Kidney epithelial cell (primary cell): ENCODE data around the gene RIPK4. TPM values are rescaled to one million over a fixed set of nuclear protein-coding genes. Genes with fewer than 3 reads are reported as not detected.

Experiments used
- DNase-seq: peaks from one replicate; pipeline ENCODE4 v3.0.0-alpha.2; 2010; ENCODE audit warnings: low read depth
- H3K27me3 ChIP-seq: 2 replicates; pipeline ENCODE4 v1.6.0; 2011; ENCODE audit warnings: low read length; ENCODE audit not compliant: control insufficient read depth, insufficient read depth
- H3K36me3 ChIP-seq: 2 replicates; pipeline ENCODE4 v1.5.1; 2011; ENCODE audit warnings: low read length; ENCODE audit not compliant: control insufficient read depth, insufficient read depth
- H3K4me3 ChIP-seq: 2 replicates; pipeline ENCODE4 v1.5.1; 2011; ENCODE audit warnings: low read depth, mild to moderate bottlenecking, control low read depth, low read length
- CTCF ChIP-seq: IDR thresholded peaks from 2 replicates; pipeline ENCODE4 v1.5.1; 2011; ENCODE audit warnings: mild to moderate bottlenecking, moderate library complexity, low read length, control low read depth, inconsistent platforms; ENCODE audit not compliant: insufficient read depth, poor library complexity, severe bottlenecking
- total RNA-seq: library from RNA; depleted of rRNA; stranded (reverse); fragments of >200 nt; gene quantifications from 2 replicates; pipeline ENCODE4 v1.2.3, GENCODE V29; 2015

RIPK4 gene
- total RNA-seq, 1 donor from 2014 or later, result 17.6 TPM

- no peaks in the 10 kb centered on the region for H3K27me3 ChIP-seq
- no peak for TF ChIP-seq CTCF
- peaks cover 7% of the 10 kb centered on the region for H3K36me3 ChIP-seq
- H3K4me3 ChIP-seq, result no peak overlapping the region
- no peak for DNase-seq
These were observed 25.4 kb downstream of the RIPK4 start for GRCh38 chr21:41741253-41742072.

- Histone ChIP-seq H3K36me3 (peaks cover 7% of the 10 kb centered on the region), H3K27me3 (no peaks in the 10 kb centered on the region), H3K4me3 (no peak overlapping the region)
- DNase-seq, result no peak
- TF ChIP-seq CTCF, result no peak
These were observed 26.1 kb downstream of the RIPK4 start for GRCh38 chr21:41740604-41741252.

GRCh38 chr21:41739936-41740335, 26.9 kb downstream of the RIPK4 start:
- Histone ChIP-seq H3K36me3 (peaks cover 7% of the 10 kb centered on the region), H3K27me3 (no peaks in the 10 kb centered on the region), H3K4me3 (no peak overlapping the region)
- no peak for TF ChIP-seq CTCF
- no peak for DNase-seq

GRCh38 chr21:41739011-41739410, 27.8 kb downstream of the RIPK4 start:
- TF ChIP-seq CTCF, result no peak
- DNase-seq, result no peak
- Histone ChIP-seq H3K4me3 (no peak overlapping the region), H3K36me3 (peaks cover 7% of the 10 kb centered on the region), H3K27me3 (no peaks in the 10 kb centered on the region)

GRCh38 chr21:41737651-41738324, 29.1 kb downstream of the RIPK4 start:
- TF ChIP-seq CTCF, result no peak
- Histone ChIP-seq H3K27me3 (no peaks in the 10 kb centered on the region), H3K36me3 (peaks cover 7% of the 10 kb centered on the region), H3K4me3 (no peak overlapping the region)
- DNase-seq, result no peak
